Activated CD8-positive, alpha-beta memory T cell treated with anti-CD3 and anti-CD28 coated beads, Interleukin-2, amount 50 U/mL, for 48 hours (primary cell): ENCODE measurements around the gene AKR1C2.
"Not testable (repeated sequence)": the region's sequence is repeated elsewhere in the genome, so short reads cannot be mapped to it uniquely, and the experiment has no call there.

ENCODE experiments used
- DNase-seq: peaks from one replicate; pipeline ENCODE4 v3.0.0-alpha.2; 2020

AKR1C2 gene

GRCh38 chr10:4953405-4953804, 50.3 kb downstream of the AKR1C2 start:
- no peak for DNase-seq

GRCh38 chr10:4951512-4952162, 52.0 kb downstream of the AKR1C2 start:
- not testable (repeated sequence) for DNase-seq

- DNase-seq = no peak
Observed at GRCh38 chr10:4947635-4948596, 55.7 kb downstream of the AKR1C2 start.

- no peak for DNase-seq
Observed at GRCh38 chr10:4947039-4947634, 56.5 kb downstream of the AKR1C2 start.

GRCh38 chr10:4945766-4946717, 57.6 kb downstream of the AKR1C2 start:
- no peak for DNase-seq

GRCh38 chr10:4944841-4945240, 58.8 kb downstream of the AKR1C2 start:
- no peak for DNase-seq

- no peak for DNase-seq
Observed at GRCh38 chr10:4943821-4944220, 59.8 kb downstream of the AKR1C2 start.

GRCh38 chr10:4943416-4943815, 60.2 kb downstream of the AKR1C2 start:
- DNase-seq = not testable (repeated sequence)

GRCh38 chr10:4942931-4943330, 60.7 kb downstream of the AKR1C2 start:
- DNase-seq = not testable (repeated sequence)

- DNase-seq = no peak
Observed at GRCh38 chr10:4941540-4942330, 61.9 kb downstream of the AKR1C2 start.

GRCh38 chr10:4940909-4941308, 62.7 kb downstream of the AKR1C2 start:
- DNase-seq = not testable (repeated sequence)

GRCh38 chr10:4940073-4940428, 63.6 kb downstream of the AKR1C2 start:
- DNase-seq = not testable (repeated sequence)

GRCh38 chr10:4939224-4940072, 64.2 kb downstream of the AKR1C2 start:
- no peak for DNase-seq
